Fibroblast of mammary gland (primary cell): ENCODE data around the gene ERCC6L2.

Experiments used
- DNase-seq: peaks from one replicate; pipeline ENCODE4 v3.0.0-alpha.2; 2010; ENCODE audit warnings: low read depth
- H3K4me3 ChIP-seq: 2 replicates; pipeline ENCODE4 v1.5.1; 2011; ENCODE audit warnings: low read depth, mild to moderate bottlenecking, low read length, moderate library complexity; ENCODE audit not compliant: control insufficient read depth
- CTCF ChIP-seq: conservative IDR thresholded peaks from 2 replicates; pipeline ENCODE4 v1.5.1; 2011; ENCODE audit warnings: low read depth, low read length, inconsistent platforms; ENCODE audit not compliant: control insufficient read depth, insufficient read depth

ERCC6L2 gene

GRCh38 chr9:95993337-95993736 is 117.8 kb downstream of the ERCC6L2 start:
- TF ChIP-seq CTCF: no peak
- DNase-seq: no peak
- no peak overlapping the region for H3K4me3 ChIP-seq

- no peak overlapping the region for H3K4me3 ChIP-seq
- no peak for TF ChIP-seq CTCF
- no peak for DNase-seq
Measured at GRCh38 chr9:95999390-95999789, 123.9 kb downstream of the ERCC6L2 start.

GRCh38 chr9:96004379-96004778 is 128.9 kb downstream of the ERCC6L2 start:
- no peak for TF ChIP-seq CTCF
- DNase-seq: no peak
- no peak overlapping the region for H3K4me3 ChIP-seq

- no peak for TF ChIP-seq CTCF
- no peak for DNase-seq
- H3K4me3 ChIP-seq: no peak overlapping the region
Measured at GRCh38 chr9:96006296-96006879, 130.9 kb downstream of the ERCC6L2 start.

GRCh38 chr9:96006961-96007360 is 131.5 kb downstream of the ERCC6L2 start:
- peak; percentile 70 for DNase-seq
- no peak for TF ChIP-seq CTCF
- H3K4me3 ChIP-seq: no peak overlapping the region

GRCh38 chr9:96008502-96009222 is 133.2 kb downstream of the ERCC6L2 start:
- no peak overlapping the region for H3K4me3 ChIP-seq
- TF ChIP-seq CTCF: no peak
- peak; percentile 50 for DNase-seq
